ENCODE results near the gene KYNU. TPM values are rescaled to one million over a fixed set of nuclear protein-coding genes. Genes with fewer than 3 reads are reported as not detected.

Gene KYNU
- total and polyA plus RNA-seq, 4 donors: 1.2 to 13.5 (median 5.3) TPM

DNA sequence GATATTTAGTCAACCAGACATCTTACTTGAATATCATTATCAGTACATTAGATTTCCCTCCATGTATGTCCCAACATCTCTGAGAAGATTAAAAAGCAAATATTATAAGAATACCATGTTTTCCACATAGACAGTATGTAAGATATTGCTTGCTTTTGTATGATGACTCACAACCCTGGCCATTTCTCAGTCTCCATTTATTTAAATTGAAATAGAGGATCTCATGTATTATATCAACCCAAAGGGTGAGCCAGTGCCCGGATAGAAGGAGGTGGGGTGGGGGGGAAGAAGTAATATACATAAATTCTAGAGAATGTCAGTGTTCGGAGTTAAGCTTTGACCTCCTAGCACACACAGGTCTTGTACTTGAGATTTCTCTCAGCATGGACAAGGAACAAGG is 109.6 kb downstream of the KYNU start:
- no peak overlapping the region for H3K27ac ChIP-seq (ENCODE audit: low read depth in 1 of 2, low read length in 2 of 2)
- WGBS, 2 donors: 66 to 73% methylated on average over 2 of the region's 2 CpGs
- no peak for ATAC-seq (ENCODE audit: low FRiP score)
- intact Hi-C loops (cut with DNase I): no loop called here
- H3K4me1 ChIP-seq (ENCODE audit: control insufficient read depth in 1 of 2, insufficient read depth in 2 of 2, low read length in 2 of 2): no peaks in the 10 kb centered on the region
- DNase-seq: no peak
- H3K9me3 ChIP-seq (ENCODE audit: control insufficient read depth, low read length): no peaks in the 10 kb centered on the region
- no peak overlapping the region for H3K4me3 ChIP-seq (ENCODE audit: low read length in 2 of 2)
- no peaks in the 10 kb centered on the region for H3K36me3 ChIP-seq (ENCODE audit: control insufficient read depth in 1 of 2, insufficient read depth in 2 of 2, low read length in 1 of 2)
- peaks cover 0 to 2% of the 10 kb centered on the region in 2 donors for H3K27me3 ChIP-seq (ENCODE audit: control insufficient read depth in 1 of 2, insufficient read depth in 2 of 2, low read length in 1 of 2)

DNA sequence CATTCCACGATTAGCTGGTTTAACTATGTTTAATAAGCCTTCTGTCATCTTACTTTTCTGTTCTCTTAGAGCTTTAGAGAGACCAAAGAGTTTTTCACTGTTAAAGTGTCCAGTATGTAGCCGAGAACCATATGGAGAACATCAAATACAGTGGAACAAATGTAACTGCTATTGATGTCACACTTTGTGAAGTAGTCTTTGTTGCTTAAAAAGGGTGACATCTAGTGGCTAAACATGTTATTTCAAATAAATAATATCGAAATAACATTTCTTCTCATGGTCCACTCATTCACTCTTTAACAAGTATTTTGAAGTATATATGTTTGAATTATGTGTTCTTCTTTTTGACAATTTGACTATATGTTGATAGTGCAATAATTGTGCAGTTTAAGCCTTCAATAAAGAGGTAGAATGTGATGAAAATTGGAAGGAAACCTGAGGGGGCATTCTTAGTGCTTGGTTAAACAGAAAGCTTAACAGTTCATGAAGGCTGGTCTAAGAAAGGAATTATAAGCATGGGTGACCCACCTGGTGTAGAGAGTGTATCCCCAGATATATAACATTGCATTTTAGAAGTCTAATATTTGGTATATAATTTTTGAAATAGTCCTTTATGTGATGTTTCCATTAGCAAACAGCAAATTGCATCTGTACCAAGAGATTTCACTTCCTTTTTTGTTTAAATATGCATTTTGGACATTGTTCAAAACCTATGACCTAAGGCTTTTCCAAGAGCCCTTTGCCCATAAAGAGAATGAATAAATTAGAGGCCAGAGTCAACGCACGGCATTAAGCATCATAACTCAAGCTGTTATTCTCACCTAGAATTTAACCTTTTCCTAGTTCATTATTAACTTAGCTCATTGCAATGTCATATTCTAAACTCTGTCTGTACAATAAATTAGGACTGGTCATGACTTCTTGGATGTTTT is 112.1 kb downstream of the KYNU start:
- DNase-seq (no peak), ATAC-seq (ENCODE audit: low FRiP score) (no peak)
- intact Hi-C loops (cut with DNase I): loop anchor here in 1 of 2 donors (2.0 kb wide), 1 partner anchor 307 kb away; no protein-coding TSS in a partner anchor
- WGBS, 2 donors: 45% methylated on average over 5 of the region's 5 CpGs
- H3K36me3 ChIP-seq (ENCODE audit: control insufficient read depth in 1 of 2, insufficient read depth in 2 of 2, low read length in 1 of 2): no peaks in the 10 kb centered on the region
- H3K27ac ChIP-seq (ENCODE audit: low read depth in 1 of 2, low read length in 2 of 2): no peak overlapping the region
- H3K27me3 ChIP-seq (ENCODE audit: control insufficient read depth in 1 of 2, insufficient read depth in 2 of 2, low read length in 1 of 2): peaks cover 0 to 2% of the 10 kb centered on the region in 2 donors
- no peaks in the 10 kb centered on the region for H3K4me1 ChIP-seq (ENCODE audit: control insufficient read depth in 1 of 2, insufficient read depth in 2 of 2, low read length in 2 of 2)
- no peaks in the 10 kb centered on the region for H3K9me3 ChIP-seq (ENCODE audit: control insufficient read depth, low read length)
- H3K4me3 ChIP-seq (ENCODE audit: low read length in 2 of 2): no peak overlapping the region

DNA sequence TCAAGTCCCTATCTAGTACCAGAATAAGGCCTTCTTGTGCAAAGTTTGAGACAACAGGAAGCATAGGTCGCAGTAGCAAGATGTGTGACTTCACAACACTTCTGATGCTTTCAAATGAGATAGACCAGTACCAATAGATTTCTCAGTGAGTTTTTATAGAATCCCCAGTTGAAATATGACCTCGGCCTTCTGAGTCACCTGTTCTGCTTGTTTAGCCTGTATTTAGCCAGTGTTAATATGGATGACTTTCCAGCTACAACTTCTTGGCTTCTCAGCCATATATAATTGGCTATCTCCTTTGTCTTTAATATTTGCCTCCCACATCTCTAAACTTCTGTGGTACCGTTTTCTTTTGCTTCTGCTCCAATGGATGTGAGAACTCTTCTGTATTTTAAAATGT is 113.8 kb downstream of the KYNU start:
- Histone ChIP-seq H3K4me1 (ENCODE audit: control insufficient read depth in 1 of 2, insufficient read depth in 2 of 2, low read length in 2 of 2) (no peaks in the 10 kb centered on the region), H3K4me3 (ENCODE audit: low read length in 2 of 2) (no peak overlapping the region), H3K9me3 (ENCODE audit: control insufficient read depth, low read length) (no peaks in the 10 kb centered on the region), H3K36me3 (ENCODE audit: control insufficient read depth in 1 of 2, insufficient read depth in 2 of 2, low read length in 1 of 2) (no peaks in the 10 kb centered on the region), H3K27me3 (ENCODE audit: control insufficient read depth in 1 of 2, insufficient read depth in 2 of 2, low read length in 1 of 2) (peaks cover 0 to 2% of the 10 kb centered on the region in 2 donors), H3K27ac (ENCODE audit: low read depth in 1 of 2, low read length in 2 of 2) (no peak overlapping the region)
- no peak for DNase-seq
- intact Hi-C loops (cut with DNase I): no loop called here
- 78 to 81% methylated on average over 3 of the region's 3 CpGs for WGBS, 2 donors
- ATAC-seq (ENCODE audit: low FRiP score): no peak

DNA sequence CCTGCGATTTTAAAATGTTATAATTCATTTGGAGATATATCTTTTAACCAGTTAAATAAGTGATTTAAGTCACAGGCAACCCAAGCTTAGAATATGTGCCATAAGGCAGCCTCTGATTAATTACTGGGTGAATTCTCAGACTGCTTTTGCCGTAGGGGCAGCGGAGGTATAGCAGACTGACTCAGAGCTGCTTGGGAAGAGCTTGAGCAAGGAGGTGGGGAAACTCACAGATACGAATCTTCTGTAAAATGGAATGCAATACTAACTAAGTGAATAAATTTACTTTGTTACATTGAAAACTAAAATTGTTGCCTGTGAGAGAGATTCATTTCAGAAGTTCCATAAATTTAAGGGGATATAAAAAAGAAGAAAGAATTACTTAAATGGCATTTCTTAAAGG is 115.4 kb downstream of the KYNU start:
- H3K9me3 ChIP-seq (ENCODE audit: control insufficient read depth, low read length): no peaks in the 10 kb centered on the region
- no peak overlapping the region for H3K27ac ChIP-seq (ENCODE audit: low read depth in 1 of 2, low read length in 2 of 2)
- no peak for DNase-seq
- H3K27me3 ChIP-seq (ENCODE audit: control insufficient read depth in 1 of 2, insufficient read depth in 2 of 2, low read length in 1 of 2): peaks cover 0 to 2% of the 10 kb centered on the region in 2 donors
- H3K4me3 ChIP-seq (ENCODE audit: low read length in 2 of 2): no peak overlapping the region
- no peaks in the 10 kb centered on the region for H3K36me3 ChIP-seq (ENCODE audit: control insufficient read depth in 1 of 2, insufficient read depth in 2 of 2, low read length in 1 of 2)
- no peak for ATAC-seq (ENCODE audit: low FRiP score)
- intact Hi-C loops (cut with DNase I): no loop called here
- H3K4me1 ChIP-seq (ENCODE audit: control insufficient read depth in 1 of 2, insufficient read depth in 2 of 2, low read length in 2 of 2): no peaks in the 10 kb centered on the region
- 22 to 41% methylated on average over 4 of the region's 4 CpGs for WGBS, 2 donors

- DNase-seq (no peak), ATAC-seq (ENCODE audit: low FRiP score) (no peak)
- intact Hi-C loops (cut with DNase I): no loop called here
- Histone ChIP-seq H3K4me3 (ENCODE audit: low read length in 2 of 2) (no peak overlapping the region), H3K27ac (ENCODE audit: low read depth in 1 of 2, low read length in 2 of 2) (no peak overlapping the region), H3K27me3 (ENCODE audit: control insufficient read depth in 1 of 2, insufficient read depth in 2 of 2, low read length in 1 of 2) (peaks cover 0 to 2% of the 10 kb centered on the region in 2 donors), H3K36me3 (ENCODE audit: control insufficient read depth in 1 of 2, insufficient read depth in 2 of 2, low read length in 1 of 2) (no peaks in the 10 kb centered on the region), H3K4me1 (ENCODE audit: control insufficient read depth in 1 of 2, insufficient read depth in 2 of 2, low read length in 2 of 2) (no peaks in the 10 kb centered on the region), H3K9me3 (ENCODE audit: control insufficient read depth, low read length) (no peaks in the 10 kb centered on the region)
- 6 to 16% methylated on average over 2 of the region's 2 CpGs for WGBS, 2 donors
Measured at GRCh38 chr2:142993771-142994170, 116.3 kb downstream of the KYNU start.

- no peak overlapping the region for H3K27ac ChIP-seq (ENCODE audit: low read depth in 1 of 2, low read length in 2 of 2)
- no peaks in the 10 kb centered on the region for H3K9me3 ChIP-seq (ENCODE audit: control insufficient read depth, low read length)
- 89 to 91% methylated on average over 2 of the region's 2 CpGs for WGBS, 2 donors
- ATAC-seq (ENCODE audit: low FRiP score) (no peak), DNase-seq (no peak)
- no peak overlapping the region for H3K4me3 ChIP-seq (ENCODE audit: low read length in 2 of 2)
- no peaks in the 10 kb centered on the region for H3K36me3 ChIP-seq (ENCODE audit: control insufficient read depth in 1 of 2, insufficient read depth in 2 of 2, low read length in 1 of 2)
- no peaks in the 10 kb centered on the region for H3K4me1 ChIP-seq (ENCODE audit: control insufficient read depth in 1 of 2, insufficient read depth in 2 of 2, low read length in 2 of 2)
- intact Hi-C loops (cut with DNase I): no loop called here
- H3K27me3 ChIP-seq (ENCODE audit: control insufficient read depth in 1 of 2, insufficient read depth in 2 of 2, low read length in 1 of 2): peaks cover 0 to 2% of the 10 kb centered on the region in 2 donors
Measured at GRCh38 chr2:142994665-142995064, 117.2 kb downstream of the KYNU start.

DNA sequence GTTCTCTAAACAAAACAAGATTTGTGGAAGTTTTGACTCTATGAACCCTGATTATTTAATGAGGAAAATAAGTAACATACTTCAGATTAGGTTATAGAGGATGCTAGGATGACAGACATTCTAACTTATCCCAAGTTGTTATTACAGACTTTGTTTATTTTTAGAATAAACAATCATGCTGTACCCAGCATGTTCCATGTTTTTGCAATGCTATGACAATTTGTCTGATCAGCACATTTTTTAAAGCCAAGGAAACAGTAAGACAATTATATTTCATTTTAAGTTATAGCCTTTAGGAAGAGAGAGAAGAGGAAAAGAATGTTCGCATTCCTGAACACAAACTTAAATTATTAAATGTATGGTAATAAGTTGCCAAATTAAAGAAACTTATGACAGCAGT is 119.8 kb downstream of the KYNU start:
- Histone ChIP-seq H3K36me3 (ENCODE audit: control insufficient read depth in 1 of 2, insufficient read depth in 2 of 2, low read length in 1 of 2) (no peaks in the 10 kb centered on the region), H3K27me3 (ENCODE audit: control insufficient read depth in 1 of 2, insufficient read depth in 2 of 2, low read length in 1 of 2) (no peaks in the 10 kb centered on the region), H3K4me1 (ENCODE audit: control insufficient read depth in 1 of 2, insufficient read depth in 2 of 2, low read length in 2 of 2) (no peaks in the 10 kb centered on the region), H3K9me3 (ENCODE audit: control insufficient read depth, low read length) (no peaks in the 10 kb centered on the region), H3K4me3 (ENCODE audit: low read length in 2 of 2) (no peak overlapping the region), H3K27ac (ENCODE audit: low read depth in 1 of 2, low read length in 2 of 2) (no peak overlapping the region)
- 26 to 41% methylated on average over 1 of the region's 1 CpG for WGBS, 2 donors
- intact Hi-C loops (cut with DNase I): no loop called here
- DNase-seq: no peak
- no peak for ATAC-seq (ENCODE audit: low FRiP score)

DNA sequence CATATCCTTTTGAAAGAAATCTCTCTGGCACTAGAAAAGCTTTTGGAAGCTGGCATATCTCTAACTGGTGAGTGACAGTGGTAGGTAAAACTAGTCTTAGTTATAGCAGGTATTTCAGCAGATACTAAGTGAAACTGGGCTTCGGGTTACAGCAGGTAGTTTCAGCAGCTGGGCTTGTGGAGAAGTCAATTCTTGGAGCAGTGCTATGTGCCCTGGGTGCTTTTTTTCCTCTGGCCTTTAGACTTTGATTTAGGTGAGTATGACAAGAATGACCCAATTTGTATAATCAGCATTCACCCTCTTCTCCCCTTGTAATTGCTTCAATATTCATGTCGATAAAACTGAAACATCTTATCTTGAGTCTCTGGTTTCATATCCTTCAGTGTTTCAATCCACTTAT is 123.1 kb downstream of the KYNU start:
- ATAC-seq (ENCODE audit: low FRiP score) (no peak), DNase-seq (no peak)
- no peaks in the 10 kb centered on the region for H3K9me3 ChIP-seq (ENCODE audit: control insufficient read depth, low read length)
- no peaks in the 10 kb centered on the region for H3K36me3 ChIP-seq (ENCODE audit: control insufficient read depth in 1 of 2, insufficient read depth in 2 of 2, low read length in 1 of 2)
- H3K27me3 ChIP-seq (ENCODE audit: control insufficient read depth in 1 of 2, insufficient read depth in 2 of 2, low read length in 1 of 2): no peaks in the 10 kb centered on the region
- no peak overlapping the region for H3K4me3 ChIP-seq (ENCODE audit: low read length in 2 of 2)
- intact Hi-C loops (cut with DNase I): no loop called here
- no peaks in the 10 kb centered on the region for H3K4me1 ChIP-seq (ENCODE audit: control insufficient read depth in 1 of 2, insufficient read depth in 2 of 2, low read length in 2 of 2)
- WGBS, 2 donors: 86 to 89% methylated on average over 2 of the region's 2 CpGs
- H3K27ac ChIP-seq (ENCODE audit: low read depth in 1 of 2, low read length in 2 of 2): no peak overlapping the region

DNA sequence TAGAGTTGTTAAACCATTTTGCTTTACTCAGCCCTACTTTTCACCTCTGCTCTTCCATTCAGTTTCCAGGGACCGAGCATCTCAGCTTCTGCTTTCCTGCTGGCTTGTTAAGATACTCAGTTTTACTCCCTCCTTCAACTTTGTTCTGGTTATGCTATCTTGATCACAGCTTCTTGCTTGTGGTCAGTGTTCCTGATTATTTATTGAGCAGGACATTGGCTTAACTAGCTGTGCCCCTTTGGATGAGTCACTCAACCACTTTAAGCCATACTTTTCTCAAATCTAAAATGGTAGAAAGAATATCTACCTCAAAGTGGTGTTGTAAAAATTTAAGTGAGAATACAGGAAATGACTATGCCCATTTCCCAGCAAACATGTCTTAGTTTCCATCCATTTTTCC is 124.0 kb downstream of the KYNU start:
- Histone ChIP-seq H3K4me1 (ENCODE audit: control insufficient read depth in 1 of 2, insufficient read depth in 2 of 2, low read length in 2 of 2) (no peaks in the 10 kb centered on the region), H3K27me3 (ENCODE audit: control insufficient read depth in 1 of 2, insufficient read depth in 2 of 2, low read length in 1 of 2) (no peaks in the 10 kb centered on the region), H3K36me3 (ENCODE audit: control insufficient read depth in 1 of 2, insufficient read depth in 2 of 2, low read length in 1 of 2) (no peaks in the 10 kb centered on the region), H3K4me3 (ENCODE audit: low read length in 2 of 2) (no peak overlapping the region), H3K27ac (ENCODE audit: low read depth in 1 of 2, low read length in 2 of 2) (no peak overlapping the region), H3K9me3 (ENCODE audit: control insufficient read depth, low read length) (no peaks in the 10 kb centered on the region)
- 93 to 94% methylated on average over 1 of the region's 1 CpG for WGBS, 2 donors
- DNase-seq: no peak
- intact Hi-C loops (cut with DNase I): no loop called here
- no peak for ATAC-seq (ENCODE audit: low FRiP score)

All from aorta (tissue), 5 donors.